ENCODE results near the gene M1AP.

Gene M1AP

GRCh38 chr2:74540291-74540690, 107.8 kb downstream of the M1AP start:
- DNase-seq = no peak

- DNase-seq = no peak
These were observed 109.2 kb downstream of the M1AP start for GRCh38 chr2:74538881-74539339.

GRCh38 chr2:74537140-74537539, 111.0 kb downstream of the M1AP start:
- DNase-seq = no peak

GRCh38 chr2:74536166-74536950, 111.8 kb downstream of the M1AP start:
- no peak for DNase-seq

- DNase-seq = no peak
These were observed 112.6 kb downstream of the M1AP start for GRCh38 chr2:74535440-74535965.

- no peak for DNase-seq
These were observed 113.7 kb downstream of the M1AP start for GRCh38 chr2:74534411-74534810.

GRCh38 chr2:74533464-74533863, 114.7 kb downstream of the M1AP start:
- DNase-seq = no peak

GRCh38 chr2:74532222-74532621, 115.9 kb downstream of the M1AP start:
- DNase-seq = peak in 1 of 2 donors; percentile 66

- no peak for DNase-seq
These were observed 116.5 kb downstream of the M1AP start for GRCh38 chr2:74531666-74532065.

- DNase-seq = peak; percentile 68 to 70
These were observed 117.6 kb downstream of the M1AP start for GRCh38 chr2:74530239-74531187.

GRCh38 chr2:74529357-74530238, 118.5 kb downstream of the M1AP start, which contains the start of the genes AUP1 and HTRA2:
TSS of gene AUP1 (minus strand) at chr2:74529706. CDS start at chr2:74529629, 77 bp downstream.
TSS of gene HTRA2 (plus strand) at chr2:74529933. CDS start at chr2:74530007, 74 bp downstream.
- DNase-seq = peak; percentile 90 to 95

- DNase-seq = no peak
These were observed 119.4 kb downstream of the M1AP start for GRCh38 chr2:74528600-74529356.

- DNase-seq = no peak
These were observed 120.4 kb downstream of the M1AP start for GRCh38 chr2:74527741-74528140.

- DNase-seq = no peak
These were observed 121.4 kb downstream of the M1AP start for GRCh38 chr2:74526649-74527230.

GRCh38 chr2:74525717-74526648, 122.1 kb downstream of the M1AP start, which contains the start of gene DQX1:
TSS of gene DQX1 (minus strand) at chr2:74526231. CDS start at chr2:74525729, 502 bp downstream.
- DNase-seq = peak; percentile 51 to 68

GRCh38 chr2:74524955-74525716, 123.0 kb downstream of the M1AP start:
- no peak for DNase-seq

GRCh38 chr2:74524005-74524404, 124.1 kb downstream of the M1AP start:
- DNase-seq = no peak

GRCh38 chr2:74522516-74522915, 125.6 kb downstream of the M1AP start:
- DNase-seq = no peak

GRCh38 chr2:74516650-74517049, 131.5 kb downstream of the M1AP start:
- DNase-seq = no peak
